Activated CD8-positive, alpha-beta memory T cell treated with anti-CD3 and anti-CD28 coated beads, Interleukin-2, amount 50 U/mL, for 1 hour (primary cell): ENCODE measurements around the gene TECTA.

Experiments used
- DNase-seq: peaks from one replicate; pipeline ENCODE4 v3.0.0-alpha.2; 2020; ENCODE audit errors: extremely low read depth

Gene TECTA

GRCh38 chr11:121127809-121128208, 26.8 kb downstream of the TECTA start:
- no peak for DNase-seq

- no peak for DNase-seq
Measured at GRCh38 chr11:121129362-121130340, 28.6 kb downstream of the TECTA start.

- DNase-seq = no peak
Measured at GRCh38 chr11:121131656-121132055, 30.6 kb downstream of the TECTA start.

- DNase-seq = no peak
Measured at GRCh38 chr11:121132211-121132976, 31.4 kb downstream of the TECTA start.

GRCh38 chr11:121134741-121135312, 33.8 kb downstream of the TECTA start:
- no peak for DNase-seq

GRCh38 chr11:121137005-121137404, 36.0 kb downstream of the TECTA start:
- DNase-seq = no peak

GRCh38 chr11:121138259-121138658, 37.2 kb downstream of the TECTA start:
- no peak for DNase-seq

GRCh38 chr11:121140369-121140768, 39.3 kb downstream of the TECTA start:
- DNase-seq = no peak

GRCh38 chr11:121141066-121141465, 40.0 kb downstream of the TECTA start:
- no peak for DNase-seq

- no peak for DNase-seq
Measured at GRCh38 chr11:121143921-121144320, 42.9 kb downstream of the TECTA start.

- no peak for DNase-seq
Measured at GRCh38 chr11:121144723-121145122, 43.7 kb downstream of the TECTA start.

- no peak for DNase-seq
Measured at GRCh38 chr11:121145826-121146225, 44.8 kb downstream of the TECTA start.

- no peak for DNase-seq
Measured at GRCh38 chr11:121149116-121149515, 48.1 kb downstream of the TECTA start.

GRCh38 chr11:121151207-121151688, 50.2 kb downstream of the TECTA start:
- no peak for DNase-seq

GRCh38 chr11:121152764-121153163, 51.7 kb downstream of the TECTA start:
- no peak for DNase-seq

- DNase-seq = no peak
Measured at GRCh38 chr11:121153472-121153871, 52.4 kb downstream of the TECTA start.

- no peak for DNase-seq
Measured at GRCh38 chr11:121154486-121155314, 53.7 kb downstream of the TECTA start.

GRCh38 chr11:121157756-121158155, 56.7 kb downstream of the TECTA start:
- no peak for DNase-seq

- DNase-seq = no peak
Measured at GRCh38 chr11:121159741-121160140, 58.7 kb downstream of the TECTA start.

- no peak for DNase-seq
Measured at GRCh38 chr11:121161349-121161917, 60.4 kb downstream of the TECTA start.
